ENCODE results near the gene RASGRF1.

RASGRF1 gene

GRCh38 chr15:79065706-79066376, 24.7 kb downstream of the RASGRF1 start:
- no peak for DNase-seq

- no peak for DNase-seq
Measured at GRCh38 chr15:79065361-79065705, 25.2 kb downstream of the RASGRF1 start.

- no peak for DNase-seq
Measured at GRCh38 chr15:79064496-79064895, 26.1 kb downstream of the RASGRF1 start.

- DNase-seq = no peak
Measured at GRCh38 chr15:79060175-79060574, 30.4 kb downstream of the RASGRF1 start.

GRCh38 chr15:79059081-79059572, 31.5 kb downstream of the RASGRF1 start:
- DNase-seq = no peak

- no peak for DNase-seq
Measured at GRCh38 chr15:79058260-79058850, 32.2 kb downstream of the RASGRF1 start.

GRCh38 chr15:79057050-79057449, 33.5 kb downstream of the RASGRF1 start:
- DNase-seq = no peak

- DNase-seq = no peak
Measured at GRCh38 chr15:79054350-79054749, 36.2 kb downstream of the RASGRF1 start.

GRCh38 chr15:79053894-79054293, 36.7 kb downstream of the RASGRF1 start:
- no peak for DNase-seq

GRCh38 chr15:79051941-79052731, 38.4 kb downstream of the RASGRF1 start:
- no peak for DNase-seq

- DNase-seq = no peak
Measured at GRCh38 chr15:79051029-79051428, 39.6 kb downstream of the RASGRF1 start.

- DNase-seq = no peak
Measured at GRCh38 chr15:79050341-79050740, 40.2 kb downstream of the RASGRF1 start.

GRCh38 chr15:79049416-79049815, 41.2 kb downstream of the RASGRF1 start:
- DNase-seq = no peak

GRCh38 chr15:79047676-79048439, 42.7 kb downstream of the RASGRF1 start:
- DNase-seq = no peak

GRCh38 chr15:79046691-79047404, 43.7 kb downstream of the RASGRF1 start:
- DNase-seq = no peak

- no peak for DNase-seq
Measured at GRCh38 chr15:79045041-79045440, 45.5 kb downstream of the RASGRF1 start.

GRCh38 chr15:79042213-79042928, 48.2 kb downstream of the RASGRF1 start:
- no peak for DNase-seq

- no peak for DNase-seq
Measured at GRCh38 chr15:79041601-79042168, 48.9 kb downstream of the RASGRF1 start.

- DNase-seq = no peak
Measured at GRCh38 chr15:79037848-79038247, 52.7 kb downstream of the RASGRF1 start.

GRCh38 chr15:79036323-79036722, 54.3 kb downstream of the RASGRF1 start:
- DNase-seq = no peak

- no peak for DNase-seq
Measured at GRCh38 chr15:79035814-79036213, 54.8 kb downstream of the RASGRF1 start.
